Peyer's patch (tissue), 4 donors: ENCODE measurements around the gene PNPLA3. TPM values are rescaled to one million over a fixed set of nuclear protein-coding genes. Genes with fewer than 3 reads are reported as not detected.

ENCODE experiments used
- DNase-seq, 3 donors: peaks; one replicate each; pipeline ENCODE4 v3.0.0-alpha.2; 2017 to 2019
- H3K27ac ChIP-seq, 4 donors: fragments of 200-600 bp; sonication (generic); one replicate each; pipeline ENCODE4 v1.5.1; 2016 to 2019
- H3K27me3 ChIP-seq, 2 donors: fragments of 200-600 bp; sonication (generic); one replicate each; pipeline ENCODE4 v1.5.1; 2019
- H3K36me3 ChIP-seq, 3 donors: fragments of 200-600 bp; sonication (generic); one replicate each; pipeline ENCODE4 v1.5.1; 2016 to 2019
- H3K4me1 ChIP-seq, 4 donors: fragments of 200-600 bp; sonication (generic); one replicate each; pipeline ENCODE4 v1.5.1; 2016 to 2019
- H3K4me3 ChIP-seq, 4 donors: fragments of 200-600 bp; sonication (generic); 1 replicate in 3 of 4; 2 replicates in 1 of 4; pipeline ENCODE4 v1.5.1; 2016 to 2019; ENCODE audit warnings: mild to moderate bottlenecking in 1 of 4
- H3K9me3 ChIP-seq, 4 donors: fragments of 200-600 bp; sonication (generic); one replicate each; pipeline ENCODE4 v1.5.1; 2016 to 2019; ENCODE audit warnings: mild to moderate bottlenecking in 1 of 4
- POLR2A ChIP-seq, 2 donors: fragments of 450-650 bp; IDR thresholded peaks; one replicate each; pipeline ENCODE4 v1.5.1; 2017; ENCODE audit warnings: antibody characterized with exemption in 2 of 2, mild to moderate bottlenecking in 2 of 2, moderate library complexity in 2 of 2
- total RNA-seq, 4 donors: library from RNA; depleted of rRNA; stranded (reverse); fragments of >200 nt; gene quantifications; one replicate each; pipeline ENCODE4 v1.1.0, GENCODE V29; 2016
- TF ChIP-seq, protein P1 (sequence below), 6 experiments: fragments of 450-650 bp in 4 of 6; fragments of 200-600 bp in 2 of 6; sonication (generic) in 1 of 6; IDR thresholded peaks; one replicate each; pipeline ENCODE4 v1.5.1; 2017 to 2019; ENCODE audit warnings: antibody characterized with exemption in 6 of 6, mild to moderate bottlenecking in 3 of 6, moderate library complexity in 1 of 6

Gene PNPLA3
- total RNA-seq, 4 donors from 2014 or later, result 0.80 to 6.6 (median 2.5) TPM

DNA sequence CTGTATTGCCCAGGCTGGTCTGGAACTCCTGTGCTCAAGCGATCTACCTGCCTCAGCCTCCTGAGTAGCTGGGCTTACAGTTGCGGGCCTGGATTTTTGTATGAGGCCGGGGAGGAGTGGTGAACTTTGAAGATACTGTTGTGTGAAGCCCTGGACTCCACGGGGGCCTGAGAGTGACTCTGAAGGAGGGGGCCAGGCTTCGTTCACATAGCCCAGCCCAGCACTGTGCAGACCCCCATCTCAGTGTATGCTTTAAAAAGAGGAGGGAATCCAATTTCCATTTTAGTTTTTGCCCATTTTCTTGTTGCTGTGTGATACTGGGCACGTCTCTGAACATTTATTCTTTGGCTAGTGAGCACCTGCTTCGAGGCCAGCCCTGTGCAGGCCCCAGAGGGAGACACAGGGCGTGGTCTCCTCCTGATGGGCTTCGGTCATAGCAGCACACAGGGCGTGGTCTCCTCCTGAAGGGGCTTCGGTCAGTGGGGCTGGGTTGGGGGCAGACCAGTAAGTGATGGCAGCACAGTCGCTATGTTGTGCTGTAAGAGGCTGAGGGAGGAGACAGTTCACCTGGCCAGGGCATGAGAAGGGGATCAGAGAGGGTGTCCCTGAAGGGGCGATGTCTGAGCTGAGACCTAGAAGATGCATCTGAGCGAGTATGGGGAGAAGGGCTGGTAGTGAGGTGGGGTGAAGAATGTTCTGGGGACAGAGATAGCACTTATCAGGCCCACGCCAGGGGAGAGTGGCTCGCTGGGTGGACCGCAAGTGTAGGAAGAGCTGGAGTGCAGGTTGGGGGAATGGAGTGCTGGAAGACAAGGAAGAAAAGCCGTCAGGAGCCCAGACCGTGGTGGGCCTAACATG, 45.6 kb downstream of the PNPLA3 start:
- no peaks in the 10 kb centered on the region for H3K27me3 ChIP-seq
- H3K4me3 ChIP-seq, result no peak overlapping the region
- DNase-seq, result no peak
- no peaks in the 10 kb centered on the region for H3K9me3 ChIP-seq
- peaks cover 0 to 94% (median 0%) of the 10 kb centered on the region in 3 donors for H3K36me3 ChIP-seq
- TF ChIP-seq, protein P1, sequence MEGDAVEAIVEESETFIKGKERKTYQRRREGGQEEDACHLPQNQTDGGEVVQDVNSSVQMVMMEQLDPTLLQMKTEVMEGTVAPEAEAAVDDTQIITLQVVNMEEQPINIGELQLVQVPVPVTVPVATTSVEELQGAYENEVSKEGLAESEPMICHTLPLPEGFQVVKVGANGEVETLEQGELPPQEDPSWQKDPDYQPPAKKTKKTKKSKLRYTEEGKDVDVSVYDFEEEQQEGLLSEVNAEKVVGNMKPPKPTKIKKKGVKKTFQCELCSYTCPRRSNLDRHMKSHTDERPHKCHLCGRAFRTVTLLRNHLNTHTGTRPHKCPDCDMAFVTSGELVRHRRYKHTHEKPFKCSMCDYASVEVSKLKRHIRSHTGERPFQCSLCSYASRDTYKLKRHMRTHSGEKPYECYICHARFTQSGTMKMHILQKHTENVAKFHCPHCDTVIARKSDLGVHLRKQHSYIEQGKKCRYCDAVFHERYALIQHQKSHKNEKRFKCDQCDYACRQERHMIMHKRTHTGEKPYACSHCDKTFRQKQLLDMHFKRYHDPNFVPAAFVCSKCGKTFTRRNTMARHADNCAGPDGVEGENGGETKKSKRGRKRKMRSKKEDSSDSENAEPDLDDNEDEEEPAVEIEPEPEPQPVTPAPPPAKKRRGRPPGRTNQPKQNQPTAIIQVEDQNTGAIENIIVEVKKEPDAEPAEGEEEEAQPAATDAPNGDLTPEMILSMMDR (IDR thresholded peaks at IDR 0.05), result no peak
- no peak for TF ChIP-seq POLR2A (IDR thresholded peaks at IDR 0.05)
- H3K4me1 ChIP-seq, result no peaks in the 10 kb centered on the region
- H3K27ac ChIP-seq, result no peak overlapping the region

DNA sequence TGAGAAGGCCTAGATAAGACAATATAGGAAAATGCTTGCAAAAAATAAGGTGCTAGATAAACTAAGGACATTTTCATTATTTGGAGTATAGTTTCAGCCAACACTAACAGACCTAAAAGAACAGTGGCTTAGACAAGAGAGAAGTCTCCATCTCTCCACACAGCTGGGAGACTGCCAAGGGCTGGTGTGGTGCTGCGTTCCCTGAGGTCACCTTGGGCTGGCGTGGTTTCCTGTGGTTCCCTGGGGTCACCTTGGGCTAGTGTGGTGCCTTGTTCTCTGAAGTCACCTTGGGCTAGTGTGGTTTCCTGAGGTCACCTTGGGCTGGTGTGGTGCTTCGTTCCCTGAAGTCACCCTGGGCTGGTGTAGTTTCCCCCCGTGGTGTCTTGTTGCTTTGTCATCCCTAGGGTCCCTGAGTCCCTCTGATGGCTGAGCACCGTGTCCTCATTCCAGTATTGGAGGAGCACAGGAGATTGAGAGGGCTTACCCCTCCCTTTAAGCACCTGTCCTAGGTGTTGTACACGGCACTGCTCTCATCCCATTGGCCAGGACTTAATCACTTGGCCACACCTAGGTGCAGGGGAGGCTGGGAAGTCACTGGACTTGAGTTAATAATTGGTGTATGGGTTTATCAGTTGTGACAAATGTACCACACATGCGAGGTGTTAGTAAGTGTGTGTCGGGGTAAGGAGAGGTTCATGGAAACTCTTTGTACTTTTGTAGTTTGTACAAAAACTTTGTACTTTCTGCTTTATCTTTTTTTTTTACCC, 46.6 kb downstream of the PNPLA3 start:
- H3K9me3 ChIP-seq, result no peaks in the 10 kb centered on the region
- no peak for TF ChIP-seq POLR2A (IDR thresholded peaks at IDR 0.05)
- TF ChIP-seq, protein P1 (IDR thresholded peaks at IDR 0.05), result no peak
- peak overlapping the region in 1 of 4 donors; percentile 7 for H3K27ac ChIP-seq
- H3K4me3 ChIP-seq, result no peak overlapping the region
- H3K36me3 ChIP-seq, result peaks cover 0 to 94% (median 0%) of the 10 kb centered on the region in 3 donors
- DNase-seq, result peak in 1 of 3 donors; percentile 64
- no peaks in the 10 kb centered on the region for H3K4me1 ChIP-seq
- H3K27me3 ChIP-seq, result no peaks in the 10 kb centered on the region

DNA sequence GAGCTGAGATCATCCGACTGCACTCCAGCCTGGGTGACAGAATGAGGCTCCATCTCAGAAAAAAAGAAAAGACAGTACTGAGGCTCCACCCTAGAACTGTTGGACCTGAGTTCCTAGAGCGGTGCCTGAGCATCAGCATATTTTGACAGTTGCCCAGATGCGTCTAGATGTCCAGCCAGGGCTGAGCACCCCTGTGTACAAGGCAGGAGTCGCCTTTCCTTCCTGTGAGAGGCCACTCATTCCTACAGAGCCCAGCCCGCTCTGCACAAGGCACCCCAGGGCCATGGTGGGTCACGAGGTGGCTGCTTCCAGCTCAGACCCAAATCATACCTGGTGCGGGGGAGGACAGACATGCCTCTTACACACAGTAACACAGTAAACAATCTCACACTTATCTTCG, 47.5 kb downstream of the PNPLA3 start:
- no peak for DNase-seq
- TF ChIP-seq, protein P1 (IDR thresholded peaks at IDR 0.05), result no peak
- no peak for TF ChIP-seq POLR2A (IDR thresholded peaks at IDR 0.05)
- no peak overlapping the region for H3K4me3 ChIP-seq
- no peak overlapping the region for H3K27ac ChIP-seq
- no peaks in the 10 kb centered on the region for H3K9me3 ChIP-seq
- H3K4me1 ChIP-seq, result no peaks in the 10 kb centered on the region
- peaks cover 0 to 94% (median 0%) of the 10 kb centered on the region in 3 donors for H3K36me3 ChIP-seq
- no peaks in the 10 kb centered on the region for H3K27me3 ChIP-seq

DNA sequence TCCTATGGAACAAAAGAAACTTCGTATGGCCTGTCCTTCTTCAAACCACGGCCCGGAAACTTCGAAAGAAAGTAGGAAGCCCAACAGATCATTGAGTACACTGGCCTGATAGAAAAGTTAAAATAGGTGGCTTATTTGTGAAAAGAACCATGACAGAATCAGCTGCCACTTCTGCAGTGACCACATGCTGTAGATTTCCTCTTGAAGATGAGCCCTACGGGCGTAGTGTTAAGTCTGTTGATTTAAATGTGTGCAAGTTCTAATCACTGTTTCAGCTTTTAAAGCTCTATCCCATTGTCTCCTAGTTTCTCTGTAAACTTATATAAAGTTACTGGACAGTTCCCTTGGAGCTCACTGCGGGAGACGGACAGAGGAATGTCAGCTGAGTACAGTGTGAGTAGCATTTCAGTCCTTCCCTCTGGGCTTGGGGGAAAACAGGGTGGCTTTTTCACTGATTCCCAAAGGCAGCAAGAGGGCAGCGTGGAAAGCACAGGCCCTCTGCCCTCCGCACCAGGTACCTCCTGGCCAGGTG, 49.4 kb downstream of the PNPLA3 start:
- Histone ChIP-seq H3K4me1 (no peaks in the 10 kb centered on the region), H3K9me3 (no peaks in the 10 kb centered on the region), H3K4me3 (no peak overlapping the region), H3K27ac (no peak overlapping the region), H3K27me3 (no peaks in the 10 kb centered on the region), H3K36me3 (peaks cover 0 to 95% (median 0%) of the 10 kb centered on the region in 3 donors)
- no peak for TF ChIP-seq POLR2A (IDR thresholded peaks at IDR 0.05)
- TF ChIP-seq, protein P1 (IDR thresholded peaks at IDR 0.05), result no peak
- no peak for DNase-seq

DNA sequence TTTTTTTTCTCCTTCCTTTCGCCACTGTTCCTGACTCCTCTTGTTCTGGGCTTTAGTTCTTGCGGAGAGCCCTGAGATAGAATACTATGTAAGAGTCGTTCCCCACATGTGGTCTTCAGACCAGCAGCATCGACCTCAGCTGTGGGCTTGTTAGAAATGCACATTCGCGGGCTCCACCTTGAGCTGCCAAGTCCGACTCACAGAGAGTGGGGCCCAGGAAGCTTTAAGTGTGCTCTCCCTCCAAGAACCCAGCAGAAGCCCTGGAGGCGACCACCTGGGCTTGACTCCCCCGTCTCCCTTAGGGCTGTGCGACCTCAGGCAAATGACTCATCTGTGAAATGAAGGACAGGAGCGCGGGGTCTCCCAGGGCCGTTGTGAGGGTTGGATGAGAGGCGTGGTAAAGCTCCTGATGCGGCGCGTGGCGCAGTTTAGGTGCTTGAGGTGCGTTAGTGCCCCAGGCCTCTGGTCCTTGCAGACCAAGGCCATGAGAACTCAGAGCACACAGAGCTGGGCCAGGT, 50.5 kb downstream of the PNPLA3 start:
- no peaks in the 10 kb centered on the region for H3K27me3 ChIP-seq
- peaks cover 0 to 95% (median 0%) of the 10 kb centered on the region in 3 donors for H3K36me3 ChIP-seq
- H3K27ac ChIP-seq, result no peak overlapping the region
- H3K9me3 ChIP-seq, result no peaks in the 10 kb centered on the region
- TF ChIP-seq POLR2A (IDR thresholded peaks at IDR 0.05), result no peak
- TF ChIP-seq, protein P1 (IDR thresholded peaks at IDR 0.05), result no peak
- no peaks in the 10 kb centered on the region for H3K4me1 ChIP-seq
- no peak for DNase-seq
- H3K4me3 ChIP-seq, result no peak overlapping the region
